Skeletal muscle cell (primary cell): ENCODE results near the gene SCARB1.

Source experiments
- DNase-seq: peaks from one replicate; pipeline ENCODE4 v3.0.0-alpha.2; 2010; ENCODE audit warnings: low read depth
- H3K4me3 ChIP-seq: 2 replicates; pipeline ENCODE4 v1.5.1; 2011; ENCODE audit warnings: low read depth, mild to moderate bottlenecking, control low read depth, low read length, moderate library complexity

SCARB1 gene

DNA sequence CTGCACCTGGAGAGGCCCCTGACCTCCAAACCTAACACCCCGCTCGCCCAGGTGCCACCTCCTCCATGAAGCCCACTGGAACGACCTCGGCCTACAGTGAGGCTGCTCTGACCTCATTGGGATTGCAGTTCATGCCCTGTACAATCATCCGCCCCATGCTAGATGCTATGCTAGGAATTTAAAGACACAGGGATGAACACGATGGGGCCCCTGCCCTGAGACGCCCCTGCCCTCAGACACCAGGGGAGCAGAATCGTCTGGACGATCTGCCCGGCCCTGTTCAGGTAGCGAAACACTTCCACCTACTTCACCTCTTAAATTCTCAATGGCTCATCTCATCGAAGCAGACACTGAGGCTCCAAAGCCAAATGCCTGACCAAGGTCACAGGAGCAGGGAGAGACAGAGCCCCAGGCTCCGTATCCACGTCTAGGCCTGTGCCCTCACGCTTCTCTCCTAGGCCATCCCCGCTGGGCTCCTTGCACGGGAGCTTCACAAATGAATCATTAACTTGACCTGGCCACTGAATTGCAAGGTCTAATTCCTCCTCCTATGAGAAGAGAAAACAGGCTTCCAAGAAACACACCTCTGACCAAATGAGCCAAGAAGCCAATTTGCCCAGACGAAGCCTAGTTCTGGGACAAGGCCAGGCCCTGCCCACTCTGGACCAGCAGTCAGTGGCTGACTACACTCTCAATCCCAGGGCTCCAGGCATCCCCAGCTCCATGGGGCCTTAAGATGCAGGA is 35.2 kb downstream of the SCARB1 start:
- no peak for DNase-seq
- H3K4me3 ChIP-seq: no peak overlapping the region

DNA sequence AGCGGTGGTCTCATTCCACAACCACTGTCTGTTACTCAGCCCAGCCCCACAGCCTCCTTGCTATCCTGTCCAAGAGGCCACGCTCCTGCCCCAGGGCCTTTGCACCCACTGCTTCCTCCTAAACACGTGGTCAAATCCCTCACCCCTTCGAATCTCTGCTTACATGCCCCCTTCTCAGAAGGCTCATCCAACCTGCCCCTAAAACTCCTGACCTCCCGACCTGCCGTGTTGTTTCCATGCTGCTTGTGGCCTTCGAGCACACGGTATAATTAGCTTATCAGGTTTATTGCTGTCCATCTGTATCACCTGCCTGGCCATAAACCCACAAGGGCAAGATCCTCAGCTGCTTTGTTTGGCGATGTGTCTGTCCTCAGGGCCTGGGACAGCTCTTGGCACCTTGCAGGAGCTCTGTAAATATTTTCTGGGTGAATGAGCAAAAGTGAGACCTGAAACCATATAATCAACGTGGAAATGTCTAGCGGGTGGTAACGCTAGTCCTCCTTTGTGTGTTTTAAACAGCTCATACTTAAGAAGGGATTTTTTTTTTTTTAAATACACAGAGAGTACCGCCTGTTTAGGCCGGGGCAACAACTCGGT is 36.0 kb downstream of the SCARB1 start:
- no peak for DNase-seq
- no peak overlapping the region for H3K4me3 ChIP-seq

DNA sequence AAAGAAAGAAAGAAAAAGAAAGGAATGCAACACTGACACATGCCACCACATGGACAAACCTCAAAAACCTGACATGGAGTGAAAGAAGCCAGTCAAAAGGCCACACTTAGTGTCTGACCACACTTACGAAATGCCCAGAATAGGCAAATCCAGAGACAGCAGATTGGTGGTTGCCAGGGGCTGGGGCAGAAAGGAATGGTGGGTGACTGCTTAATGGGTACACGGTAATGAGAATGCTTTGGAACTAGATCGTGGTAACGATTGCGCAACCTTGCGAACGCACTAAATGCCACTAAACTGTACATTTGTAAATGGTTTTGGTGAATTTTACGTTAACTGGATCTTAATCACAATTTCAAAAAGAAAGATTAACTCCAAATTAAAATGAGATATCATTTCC is 39.5 kb downstream of the SCARB1 start:
- DNase-seq: no peak
- H3K4me3 ChIP-seq: no peak overlapping the region

DNA sequence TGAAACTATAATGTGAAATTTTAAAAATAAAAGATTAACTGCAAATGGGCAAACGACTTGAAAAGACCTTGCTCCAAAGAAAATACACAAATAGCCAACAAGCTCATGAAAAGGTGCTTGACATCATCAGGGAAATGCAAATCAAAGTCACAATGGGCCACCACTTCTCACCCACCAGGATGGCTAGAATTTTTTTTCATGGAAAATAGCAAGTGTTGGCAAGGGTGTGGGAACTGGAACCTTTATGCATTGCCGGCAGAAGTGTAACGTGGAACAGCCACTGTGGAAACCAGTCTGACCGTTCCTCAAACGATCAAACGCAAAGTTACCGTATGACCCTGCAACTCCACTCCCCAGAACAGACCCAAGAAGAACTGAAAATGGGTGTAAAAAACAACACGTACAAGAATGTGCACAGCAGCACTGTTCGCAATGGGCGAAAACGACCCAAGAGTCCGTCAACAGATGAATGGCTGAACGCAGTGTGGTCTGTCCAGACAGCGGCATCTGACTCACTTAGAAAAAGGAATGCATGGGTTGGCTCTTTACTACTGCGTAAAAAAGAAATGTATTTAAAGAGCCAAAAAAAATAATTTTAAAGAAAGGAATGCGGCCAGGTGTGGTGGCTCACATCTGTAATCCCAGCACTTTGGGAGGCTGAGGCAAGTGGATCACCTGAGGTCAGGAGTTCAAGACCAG is 40.2 kb downstream of the SCARB1 start:
- DNase-seq: no peak
- H3K4me3 ChIP-seq: no peak overlapping the region

DNA sequence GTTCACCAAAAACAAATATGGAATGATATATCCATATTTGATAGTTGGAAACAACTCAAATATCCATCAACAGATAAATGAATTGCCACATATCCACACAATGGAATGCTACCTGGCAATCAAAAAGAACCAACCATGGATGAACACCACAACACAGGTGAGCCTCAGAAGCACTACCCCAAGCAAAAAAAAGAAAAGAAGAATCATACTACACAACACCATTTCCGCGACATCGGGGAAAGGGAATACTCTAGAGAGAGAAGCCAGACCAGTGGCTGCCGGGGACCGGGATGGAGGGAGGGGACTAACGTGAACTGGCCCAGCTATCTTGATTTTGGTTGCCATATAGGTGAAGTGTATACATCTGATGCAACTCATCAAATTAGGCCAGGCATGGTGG is 41.4 kb downstream of the SCARB1 start:
- H3K4me3 ChIP-seq: no peak overlapping the region
- no peak for DNase-seq

DNA sequence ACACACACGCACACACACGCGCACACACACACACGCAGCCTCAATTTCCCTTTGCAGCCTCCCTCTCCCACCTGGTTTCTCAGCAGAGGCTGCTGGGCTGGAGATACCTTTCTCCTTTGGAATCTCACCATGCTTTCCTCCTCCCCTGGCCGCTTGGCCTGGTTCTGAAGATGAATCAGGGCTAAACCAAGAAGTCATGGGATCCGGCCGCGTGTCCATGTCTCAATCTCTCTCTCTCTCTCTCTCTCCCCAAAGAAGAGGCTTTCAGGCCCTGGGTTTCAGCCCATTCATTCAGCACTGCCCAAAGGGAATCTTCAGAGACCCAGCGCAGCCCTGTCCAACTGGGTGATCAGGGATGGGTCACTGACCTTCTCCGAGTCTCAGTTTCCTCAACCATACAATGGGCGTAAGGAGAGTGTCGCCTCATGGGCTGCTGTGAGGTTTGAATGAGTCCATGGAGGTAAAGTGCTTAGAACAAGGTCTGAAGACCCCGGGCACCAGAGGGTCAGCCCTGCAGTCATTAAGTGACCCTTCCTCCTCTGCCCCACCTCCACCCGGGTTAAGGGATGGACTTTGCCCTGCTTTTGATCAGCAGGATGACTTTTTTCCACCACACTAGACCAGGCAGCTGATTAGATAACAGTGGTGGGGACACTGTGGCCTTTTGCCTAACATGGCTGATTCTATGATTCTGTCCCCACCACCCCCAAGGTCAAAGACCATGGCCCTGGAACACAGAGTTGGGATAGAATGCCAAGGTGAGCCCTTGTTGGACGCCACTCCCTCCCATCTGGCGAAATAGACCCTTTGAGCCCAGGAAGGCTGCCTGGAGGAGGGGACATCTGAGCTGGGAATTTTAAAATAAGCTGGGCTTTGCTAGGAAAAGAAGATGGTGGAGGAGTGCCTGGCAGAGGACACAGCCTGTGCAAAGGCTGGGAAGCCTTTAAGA is 42.1 kb downstream of the SCARB1 start:
- DNase-seq: no peak
- no peak overlapping the region for H3K4me3 ChIP-seq

DNA sequence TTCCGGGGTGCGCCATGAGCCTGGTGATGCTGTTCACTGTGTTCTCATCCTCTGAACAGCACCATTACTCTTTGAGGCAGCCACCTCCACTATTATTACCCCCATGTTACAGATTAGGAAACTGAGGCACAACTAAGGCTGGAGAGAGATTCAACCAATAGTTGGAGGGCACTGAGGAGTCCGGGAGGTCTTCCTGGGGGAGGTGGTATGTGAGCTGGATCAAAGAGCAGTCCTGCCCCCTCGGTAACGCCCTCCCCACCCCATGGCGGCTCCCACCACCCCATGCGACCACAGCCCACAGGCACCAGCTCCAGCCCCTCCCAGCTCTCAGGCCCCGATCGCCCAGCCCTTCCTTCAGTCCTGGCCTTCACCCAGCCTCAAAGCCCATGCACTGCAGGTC is 43.5 kb downstream of the SCARB1 start:
- no peak overlapping the region for H3K4me3 ChIP-seq
- no peak for DNase-seq

DNA sequence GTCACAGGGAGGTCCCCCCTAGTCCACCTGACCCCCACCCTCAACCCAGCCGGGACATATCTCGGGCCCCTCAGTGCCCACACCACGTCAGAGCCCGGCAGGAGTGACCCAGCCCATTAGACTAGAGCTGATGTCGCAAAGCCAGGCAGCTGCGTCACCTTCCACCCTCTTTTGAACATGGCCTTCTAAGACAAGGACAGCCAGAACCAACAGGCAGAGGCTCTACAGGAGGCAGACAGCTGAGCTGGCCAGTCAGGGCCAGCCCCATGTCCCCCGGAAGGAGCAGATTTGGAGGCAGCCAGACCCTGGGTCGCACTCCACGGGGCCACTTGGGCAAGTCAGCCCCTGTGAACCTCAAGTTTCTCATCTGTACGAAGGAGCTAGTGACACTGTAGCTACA is 44.1 kb downstream of the SCARB1 start:
- H3K4me3 ChIP-seq: no peak overlapping the region
- no peak for DNase-seq

DNA sequence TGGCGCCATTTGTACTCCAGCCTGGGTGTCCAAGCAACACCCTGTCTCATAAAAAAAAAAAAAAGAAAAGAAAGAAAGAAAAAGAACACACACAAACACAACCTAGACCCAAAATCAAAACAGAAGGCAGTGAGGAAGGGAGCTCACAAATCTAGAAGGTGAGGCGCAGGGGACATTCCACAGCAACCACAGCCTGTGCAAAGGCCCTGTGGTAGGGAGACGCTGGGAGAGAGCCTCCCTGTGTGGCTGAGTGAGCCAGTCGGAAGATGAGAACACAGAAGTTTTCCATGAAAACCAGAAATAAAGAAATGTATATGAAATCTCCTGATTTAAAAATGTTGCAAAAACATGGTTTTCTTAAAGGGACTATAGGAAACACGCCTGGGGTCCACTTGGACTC is 44.6 kb downstream of the SCARB1 start:
- no peak for DNase-seq
- H3K4me3 ChIP-seq: no peak overlapping the region

DNA sequence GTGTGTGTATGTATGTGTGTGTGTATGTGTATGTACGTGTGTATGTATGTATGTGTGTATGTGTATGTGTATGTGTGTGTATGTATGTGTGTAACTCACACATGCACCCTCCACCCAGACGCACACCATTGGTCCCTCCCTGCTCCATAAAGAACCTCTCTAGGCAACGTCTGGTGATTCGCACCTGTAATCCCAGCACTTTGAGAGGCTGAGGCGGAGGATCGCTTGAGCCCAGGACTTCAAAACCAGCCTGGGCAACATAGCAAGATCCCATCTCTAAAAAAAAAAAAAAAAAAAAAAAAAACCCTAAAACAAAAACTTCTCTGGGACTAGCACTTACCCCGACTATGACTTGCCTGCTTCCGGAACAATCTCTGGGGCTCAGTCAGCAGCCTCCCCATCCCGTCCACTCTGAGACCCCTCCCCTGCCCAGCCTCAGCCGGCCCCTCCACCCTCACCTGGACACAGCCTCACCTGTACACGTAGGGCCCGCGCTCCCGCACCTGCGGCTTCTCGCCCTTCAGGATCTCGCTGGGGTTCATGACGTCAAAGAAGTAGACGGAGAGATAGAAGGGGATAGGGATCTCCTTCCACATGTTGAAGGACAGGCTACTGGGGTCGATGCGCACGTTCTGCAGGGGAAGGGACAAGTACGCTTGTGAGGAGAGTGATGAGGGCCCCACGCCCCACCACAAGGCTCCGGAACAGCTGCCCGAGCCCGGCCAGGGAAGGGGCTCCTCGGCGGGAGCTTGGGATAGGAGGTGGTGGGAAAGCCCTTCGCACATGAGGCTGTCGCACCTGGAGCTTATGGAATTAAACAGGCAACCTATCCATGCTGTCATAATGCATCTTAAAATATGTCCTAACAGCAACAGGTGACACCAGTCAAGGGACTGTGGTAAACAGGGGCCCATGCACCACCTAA is 46.3 kb downstream of the SCARB1 start:
- no peak for DNase-seq
- H3K4me3 ChIP-seq: no peak overlapping the region

DNA sequence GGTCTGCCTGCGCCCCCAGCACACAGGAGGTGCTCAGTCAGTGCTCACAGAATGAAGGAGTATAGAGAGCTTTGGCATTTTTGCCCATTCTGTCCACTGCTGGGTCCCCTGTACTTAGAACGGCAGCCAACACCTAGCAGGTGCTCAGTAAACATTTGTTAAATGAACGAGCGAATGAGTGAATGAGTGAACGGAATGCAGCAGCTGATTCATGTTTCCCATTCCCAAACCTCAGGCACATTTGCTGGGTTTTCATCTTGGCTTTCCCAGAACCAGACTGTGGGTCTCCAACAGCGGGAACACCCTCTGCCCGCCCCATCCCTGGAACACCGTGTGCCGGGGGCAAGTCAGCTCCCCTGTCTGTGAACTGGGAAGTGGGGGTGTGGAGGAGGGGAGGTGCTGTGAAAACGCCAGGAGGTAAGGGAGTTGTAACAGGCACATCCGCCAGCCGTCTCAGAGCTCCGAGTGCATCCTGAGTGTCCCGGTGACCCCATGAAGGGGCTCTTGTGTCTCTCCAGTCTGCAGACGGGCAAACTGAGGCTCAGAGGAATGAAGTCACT is 47.3 kb downstream of the SCARB1 start:
- DNase-seq: no peak
- no peak overlapping the region for H3K4me3 ChIP-seq

DNA sequence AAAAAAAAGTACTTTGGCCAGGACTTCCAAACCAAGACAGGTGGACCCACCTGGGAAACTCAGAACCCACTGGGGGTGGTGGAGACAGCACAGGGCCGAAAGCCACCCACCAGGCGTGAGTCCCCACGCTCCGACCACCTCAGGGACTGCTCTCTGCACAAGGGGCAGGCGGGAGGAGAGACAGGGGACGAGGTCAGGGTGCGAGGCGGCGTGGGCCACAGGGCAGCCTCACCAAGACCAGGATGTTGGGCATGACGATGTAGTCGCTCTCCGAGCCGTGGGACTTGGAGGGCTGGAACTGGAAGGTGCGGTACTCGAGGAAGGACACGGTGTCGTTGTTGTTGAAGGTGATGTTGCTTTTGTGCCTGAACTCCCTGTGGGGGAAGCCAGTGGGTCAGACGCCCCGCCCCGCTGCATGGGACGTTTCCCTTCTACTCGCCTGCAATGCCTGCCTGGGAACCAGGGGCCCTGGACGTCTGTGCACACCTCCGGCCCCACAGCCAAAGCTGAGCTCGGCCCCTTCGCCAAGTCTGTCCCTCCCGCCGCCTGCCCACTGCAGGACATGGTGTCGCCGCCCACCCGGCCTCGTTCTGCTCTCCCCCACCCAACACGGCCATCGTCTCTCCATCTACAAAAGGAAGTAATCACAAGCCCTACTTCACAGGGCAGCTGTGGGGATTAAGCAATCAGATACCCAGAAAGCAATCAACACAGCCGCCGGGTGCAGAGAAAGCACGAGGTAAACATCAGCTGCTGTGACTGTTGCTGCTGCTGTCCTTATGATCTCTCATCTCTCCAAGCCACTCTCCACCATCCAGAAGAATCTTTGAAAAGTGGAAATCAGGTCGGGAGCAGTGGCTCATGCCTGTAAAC is 48.7 kb downstream of the SCARB1 start:
- H3K4me3 ChIP-seq: no peak overlapping the region
- DNase-seq: no peak

DNA sequence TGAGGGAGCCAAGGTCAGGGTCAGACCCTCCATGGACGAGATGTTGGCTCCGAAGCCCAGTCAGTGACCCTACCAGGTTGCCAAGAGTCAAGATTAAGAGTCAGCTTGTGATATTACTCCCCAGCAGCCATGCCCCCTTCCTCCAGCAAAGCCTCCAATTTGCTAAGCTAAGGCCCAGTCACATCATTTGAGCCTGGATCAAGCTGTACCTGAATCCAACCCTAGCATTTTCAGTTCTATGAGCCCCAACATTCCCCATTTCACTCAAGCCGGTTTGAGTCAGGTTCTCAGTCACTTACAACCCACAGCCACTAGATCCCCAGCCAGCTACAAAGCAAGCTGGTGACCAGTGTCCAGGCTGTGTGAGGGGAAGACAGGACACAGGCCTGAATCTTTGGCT is 49.9 kb downstream of the SCARB1 start:
- DNase-seq: no peak
- H3K4me3 ChIP-seq: no peak overlapping the region

DNA sequence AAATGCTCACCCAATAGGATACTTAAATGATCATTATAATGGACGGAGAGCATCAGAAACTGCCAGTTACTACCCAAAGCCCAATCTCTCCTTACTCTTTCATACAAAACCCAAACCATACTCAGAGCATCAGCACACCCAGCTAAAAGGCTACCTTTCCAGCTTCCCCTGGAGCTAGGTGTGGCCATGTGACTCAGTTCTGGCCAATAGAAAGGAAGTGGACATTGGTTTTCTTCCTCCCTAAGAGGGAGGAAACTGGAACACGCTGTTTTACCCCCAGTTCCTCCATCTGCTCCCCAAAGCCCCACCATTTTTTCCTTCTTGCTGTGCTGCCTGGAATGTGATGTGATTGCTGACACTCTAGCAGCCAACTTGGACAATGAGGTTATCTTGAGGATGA is 50.7 kb downstream of the SCARB1 start:
- no peak overlapping the region for H3K4me3 ChIP-seq
- no peak for DNase-seq

DNA sequence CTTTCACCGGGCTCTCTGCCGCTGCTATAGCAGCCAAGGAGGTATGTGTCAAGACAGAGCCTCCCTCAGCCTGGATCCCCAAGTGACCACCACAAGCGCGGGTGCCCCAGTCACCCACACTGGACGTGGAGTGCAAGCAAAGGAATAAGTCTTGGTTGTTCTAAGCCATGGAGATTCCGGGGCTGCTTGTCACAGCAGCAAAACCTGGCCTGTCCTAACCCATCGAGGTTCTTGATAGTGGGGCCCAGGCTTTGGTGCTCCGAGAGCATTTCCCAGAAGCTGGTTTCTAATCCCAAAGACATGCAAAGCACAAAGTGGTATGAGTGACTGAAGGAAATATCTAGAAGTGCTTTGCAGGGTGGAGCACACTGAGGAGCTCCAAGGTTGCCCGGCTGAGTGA is 51.3 kb downstream of the SCARB1 start:
- no peak for DNase-seq
- H3K4me3 ChIP-seq: no peak overlapping the region

DNA sequence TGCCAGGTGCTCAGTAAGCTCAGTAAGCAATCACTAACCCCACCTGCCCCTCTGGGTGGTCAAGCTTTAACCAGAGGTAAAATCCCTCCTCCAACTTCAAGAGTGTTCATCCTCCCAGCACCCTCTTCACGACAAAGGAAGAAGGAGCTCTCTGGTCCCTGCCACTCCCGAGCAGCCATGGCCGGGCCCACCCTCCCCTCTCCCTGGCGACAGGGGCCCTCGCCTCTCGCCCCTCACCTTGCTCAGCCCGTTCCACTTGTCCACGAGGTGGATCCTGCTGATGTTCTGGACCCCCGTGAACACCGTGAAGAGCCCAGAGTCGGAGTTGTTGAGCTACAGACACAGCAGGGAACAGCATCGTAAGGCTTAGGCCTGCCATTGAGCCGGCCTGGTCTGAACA is 52.0 kb downstream of the SCARB1 start:
- no peak overlapping the region for H3K4me3 ChIP-seq
- no peak for DNase-seq

DNA sequence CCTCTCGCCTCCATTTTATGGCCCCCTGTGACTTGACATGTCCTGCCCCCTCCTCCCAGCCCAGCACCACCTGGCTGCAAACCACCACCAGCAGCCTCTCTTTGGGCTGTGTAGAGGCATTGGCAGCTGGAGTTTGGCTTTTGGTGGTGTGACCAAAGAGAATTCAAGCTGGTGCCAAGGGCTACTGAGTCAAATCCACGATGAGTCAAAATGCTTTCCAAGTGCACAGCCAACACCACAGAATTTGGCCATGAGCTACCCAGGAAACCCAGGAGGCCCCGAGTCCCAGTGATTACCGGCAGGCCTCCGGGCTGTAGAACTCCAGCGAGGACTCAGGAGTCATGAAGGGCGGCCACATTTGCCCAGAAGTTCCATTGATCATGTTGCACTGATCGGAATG is 53.8 kb downstream of the SCARB1 start:
- no peak for DNase-seq
- H3K4me3 ChIP-seq: no peak overlapping the region

DNA sequence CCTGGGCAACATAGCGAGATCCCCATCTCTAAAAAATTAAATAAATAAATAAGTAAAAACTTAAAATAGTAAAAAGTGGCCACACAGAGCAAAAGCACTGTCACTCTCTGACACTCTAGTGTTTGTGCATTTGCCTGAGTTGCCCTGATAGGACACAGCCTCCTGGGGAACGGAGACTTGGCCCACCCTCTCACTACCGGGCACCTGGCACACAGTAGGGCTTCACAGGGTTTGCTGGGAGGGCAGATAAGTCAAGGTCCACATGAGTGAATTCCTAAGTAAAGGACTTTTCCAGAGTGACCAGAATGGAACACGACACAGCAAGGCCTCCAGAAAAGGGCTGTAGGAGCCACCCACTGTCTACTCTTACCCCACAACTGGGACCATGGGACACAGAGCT is 54.3 kb downstream of the SCARB1 start:
- no peak overlapping the region for H3K4me3 ChIP-seq
- DNase-seq: no peak
